Stomach (tissue), 4 donors: ENCODE measurements around the gene UTP20.

Experiments used
- POLR2A ChIP-seq, 4 donors: fragments of 450-650 bp; IDR thresholded peaks; one replicate each; pipeline ENCODE4 v1.6.1; 2016; ENCODE audit warnings: antibody characterized with exemption in 4 of 4, control low read depth in 2 of 4, mild to moderate bottlenecking in 1 of 4, moderate library complexity in 1 of 4
- POLR2AphosphoS5 ChIP-seq, 3 donors: sonication (generic); formaldehyde crosslinking; IDR thresholded peaks; one replicate each; pipeline ENCODE4 v1.6.1; 2016; ENCODE audit warnings: antibody characterized with exemption in 3 of 3
- TF ChIP-seq, protein P1 (sequence below), 7 experiments: fragments of 450-650 bp in 4 of 7; fragments of 200-600 bp in 3 of 7; sonication (generic) in 3 of 7; IDR thresholded peaks; one replicate each; pipeline ENCODE4 v1.5.1; 2016 to 2019; ENCODE audit warnings: antibody characterized with exemption in 7 of 7, control low read depth in 2 of 7, mild to moderate bottlenecking in 1 of 7

DNA sequence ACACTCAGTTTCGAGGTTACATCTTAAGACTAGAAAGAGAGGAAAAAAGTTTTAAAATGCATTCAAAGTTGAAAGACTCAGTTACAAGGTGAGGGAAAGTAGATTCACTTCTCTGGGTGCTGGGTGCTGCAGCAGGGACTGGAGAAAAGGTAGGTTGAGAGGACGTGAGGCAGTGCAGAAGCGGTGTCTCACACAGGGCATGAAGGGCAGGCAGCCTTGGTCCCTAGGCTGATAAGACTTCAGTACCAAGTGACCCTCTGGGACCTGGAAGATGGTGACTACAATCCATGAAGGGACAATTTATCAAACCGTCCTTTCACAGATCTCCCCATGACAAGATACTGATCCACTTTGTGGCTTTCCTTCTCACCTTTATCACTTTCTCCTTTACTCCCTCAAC is 22.5 kb upstream of the UTP20 start:
- TF ChIP-seq, protein P1, sequence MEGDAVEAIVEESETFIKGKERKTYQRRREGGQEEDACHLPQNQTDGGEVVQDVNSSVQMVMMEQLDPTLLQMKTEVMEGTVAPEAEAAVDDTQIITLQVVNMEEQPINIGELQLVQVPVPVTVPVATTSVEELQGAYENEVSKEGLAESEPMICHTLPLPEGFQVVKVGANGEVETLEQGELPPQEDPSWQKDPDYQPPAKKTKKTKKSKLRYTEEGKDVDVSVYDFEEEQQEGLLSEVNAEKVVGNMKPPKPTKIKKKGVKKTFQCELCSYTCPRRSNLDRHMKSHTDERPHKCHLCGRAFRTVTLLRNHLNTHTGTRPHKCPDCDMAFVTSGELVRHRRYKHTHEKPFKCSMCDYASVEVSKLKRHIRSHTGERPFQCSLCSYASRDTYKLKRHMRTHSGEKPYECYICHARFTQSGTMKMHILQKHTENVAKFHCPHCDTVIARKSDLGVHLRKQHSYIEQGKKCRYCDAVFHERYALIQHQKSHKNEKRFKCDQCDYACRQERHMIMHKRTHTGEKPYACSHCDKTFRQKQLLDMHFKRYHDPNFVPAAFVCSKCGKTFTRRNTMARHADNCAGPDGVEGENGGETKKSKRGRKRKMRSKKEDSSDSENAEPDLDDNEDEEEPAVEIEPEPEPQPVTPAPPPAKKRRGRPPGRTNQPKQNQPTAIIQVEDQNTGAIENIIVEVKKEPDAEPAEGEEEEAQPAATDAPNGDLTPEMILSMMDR (IDR thresholded peaks at IDR 0.05): no peak
- no peak for TF ChIP-seq POLR2A (IDR thresholded peaks at IDR 0.05)
- no peak for TF ChIP-seq POLR2AphosphoS5 (IDR thresholded peaks at IDR 0.05)
